GM20431 (cell line): ENCODE measurements around the gene PPFIBP1.

ENCODE experiments used
- in situ Hi-C: fragments of 300-500 bp; cut with MseI, MboI; formaldehyde crosslinking; loops from one replicate; pipeline ENCODE4 v1.15.0; 2020; ENCODE audit warnings: low sequenced_read_pairs; ENCODE audit not compliant: unreplicated experiment

Gene PPFIBP1

GRCh38 chr12:27733791-27734190 lies 209.8 kb downstream of the PPFIBP1 start:
- in situ Hi-C loops, result loop anchor here (10.0 kb wide), 1 partner anchor 211 kb away; no protein-coding TSS in a partner anchor

DNA sequence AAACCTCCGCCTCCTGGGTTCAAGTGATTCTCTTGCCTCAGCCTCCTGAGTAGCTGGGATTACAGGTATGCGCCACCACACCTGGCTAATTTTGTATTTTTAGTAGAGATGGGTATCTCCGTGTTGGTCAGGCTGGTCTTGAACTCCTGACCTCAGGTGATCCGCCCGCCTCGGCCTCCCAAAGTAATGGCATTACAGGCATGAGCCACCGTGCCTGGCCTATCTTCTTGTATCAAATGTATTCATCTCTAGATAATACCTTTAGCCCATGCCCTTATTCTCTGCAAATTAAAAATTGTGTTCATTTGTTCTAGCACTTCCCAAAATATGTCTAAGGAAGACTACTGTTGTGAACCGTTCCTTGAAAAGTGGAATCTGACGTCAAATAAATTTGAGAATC lies 210.3 kb downstream of the PPFIBP1 start:
- in situ Hi-C loops, result loop anchor here (10.0 kb wide), 1 partner anchor 210 kb away; no protein-coding TSS in a partner anchor

- in situ Hi-C loops, result no loop called here
Observed at GRCh38 chr12:27743601-27744000, 219.6 kb downstream of the PPFIBP1 start.
